ENCODE results near the gene TPST2. TPM values are rescaled to one million over a fixed set of nuclear protein-coding genes. Genes with fewer than 3 reads are reported as not detected.

Gene TPST2
- total and polyA plus RNA-seq, 2 experiments from 2014 or later = 31.0 to 36.8 TPM

- Histone ChIP-seq H3K4me1 (ENCODE audit: insufficient read depth) (no peaks in the 10 kb centered on the region), H2AFZ (no peak overlapping the region), H3K9me2 (replicated peaks; ENCODE audit: insufficient read depth) (no peaks in the 10 kb centered on the region), H3K4me2 (no peak overlapping the region), H3K79me2 (no peaks in the 10 kb centered on the region), H3K27me3 (no peaks in the 10 kb centered on the region), H4K20me1 (ENCODE audit: insufficient read depth, poor library complexity, severe bottlenecking) (no peaks in the 10 kb centered on the region), H3K27ac (no peak overlapping the region), H3K4me3 (no peak overlapping the region), H3K9me3 (ENCODE audit: low read depth) (no peaks in the 10 kb centered on the region), H3K36me3 (replicated peaks; ENCODE audit: insufficient read depth, low read depth) (no peaks in the 10 kb centered on the region)
- TF ChIP-seq EZH2phosphoT487 (IDR thresholded peaks at IDR 0.05; ENCODE audit: low read depth, severe bottlenecking, unreplicated experiment) = no peak
- TF ChIP-seq CTCF (IDR thresholded peaks at IDR 0.05; ENCODE audit: poor library complexity) = no peak
- TF ChIP-seq EZH2 (IDR thresholded peaks at IDR 0.05; ENCODE audit: borderline replicate concordance) = no peak
- WGBS (ENCODE audit: low lambda C conversion rate, missing lambda C conversion rate) = 94% methylated on average over 2 of the region's 2 CpGs
- no peak for DNase-seq (ENCODE audit: low spot score)
These were observed 87.9 kb downstream of the TPST2 start for GRCh38 chr22:26501996-26502395.

GRCh38 chr22:26499188-26499703 lies 90.7 kb downstream of the TPST2 start:
- Histone ChIP-seq H4K20me1 (ENCODE audit: insufficient read depth, poor library complexity, severe bottlenecking) (no peaks in the 10 kb centered on the region), H3K4me2 (no peak overlapping the region), H3K79me2 (no peaks in the 10 kb centered on the region), H3K9me3 (ENCODE audit: low read depth) (no peaks in the 10 kb centered on the region), H3K36me3 (replicated peaks; ENCODE audit: insufficient read depth, low read depth) (no peaks in the 10 kb centered on the region), H3K27ac (no peak overlapping the region), H3K9me2 (replicated peaks; ENCODE audit: insufficient read depth) (no peaks in the 10 kb centered on the region), H3K4me1 (ENCODE audit: insufficient read depth) (no peaks in the 10 kb centered on the region), H2AFZ (no peak overlapping the region), H3K27me3 (no peaks in the 10 kb centered on the region), H3K4me3 (no peak overlapping the region)
- TF ChIP-seq EZH2 (IDR thresholded peaks at IDR 0.05; ENCODE audit: borderline replicate concordance) = no peak
- TF ChIP-seq CTCF (IDR thresholded peaks at IDR 0.05; ENCODE audit: poor library complexity) = no peak
- TF ChIP-seq EZH2phosphoT487 (IDR thresholded peaks at IDR 0.05; ENCODE audit: low read depth, severe bottlenecking, unreplicated experiment) = no peak
- no peak for DNase-seq (ENCODE audit: low spot score)
- 93% methylated on average over 25 of the region's 25 CpGs for WGBS (ENCODE audit: low lambda C conversion rate, missing lambda C conversion rate)

GRCh38 chr22:26496456-26496855 lies 93.5 kb downstream of the TPST2 start:
- Histone ChIP-seq H3K9me2 (replicated peaks; ENCODE audit: insufficient read depth) (no peaks in the 10 kb centered on the region), H3K79me2 (no peaks in the 10 kb centered on the region), H3K4me3 (no peak overlapping the region), H3K27me3 (no peaks in the 10 kb centered on the region), H3K4me2 (no peak overlapping the region), H3K36me3 (replicated peaks; ENCODE audit: insufficient read depth, low read depth) (no peaks in the 10 kb centered on the region), H4K20me1 (ENCODE audit: insufficient read depth, poor library complexity, severe bottlenecking) (no peaks in the 10 kb centered on the region), H3K4me1 (ENCODE audit: insufficient read depth) (no peaks in the 10 kb centered on the region), H3K9me3 (ENCODE audit: low read depth) (no peaks in the 10 kb centered on the region), H3K27ac (no peak overlapping the region), H2AFZ (no peak overlapping the region)
- WGBS (ENCODE audit: low lambda C conversion rate, missing lambda C conversion rate) = 88% methylated on average over 4 of the region's 4 CpGs
- DNase-seq (ENCODE audit: low spot score) = no peak
- TF ChIP-seq CTCF (IDR thresholded peaks at IDR 0.05; ENCODE audit: poor library complexity) (no peak), EZH2phosphoT487 (IDR thresholded peaks at IDR 0.05; ENCODE audit: low read depth, severe bottlenecking, unreplicated experiment) (no peak), EZH2 (IDR thresholded peaks at IDR 0.05; ENCODE audit: borderline replicate concordance) (no peak)

- no peak overlapping the region for H3K27ac ChIP-seq
- TF ChIP-seq EZH2phosphoT487 (IDR thresholded peaks at IDR 0.05; ENCODE audit: low read depth, severe bottlenecking, unreplicated experiment) = no peak
- no peak for TF ChIP-seq EZH2 (IDR thresholded peaks at IDR 0.05; ENCODE audit: borderline replicate concordance)
- TF ChIP-seq CTCF (IDR thresholded peaks at IDR 0.05; ENCODE audit: poor library complexity) = no peak
- DNase-seq (ENCODE audit: low spot score) = no peak
These were observed 95.4 kb downstream of the TPST2 start for GRCh38 chr22:26494506-26494905.

More at GRCh38 chr22:26494506-26494905, 95.4 kb downstream of the TPST2 start:
- H3K36me3 ChIP-seq (replicated peaks; ENCODE audit: insufficient read depth, low read depth) = no peaks in the 10 kb centered on the region
- H3K27me3 ChIP-seq = no peaks in the 10 kb centered on the region
- H2AFZ ChIP-seq = no peak overlapping the region
- no peaks in the 10 kb centered on the region for H3K9me3 ChIP-seq (ENCODE audit: low read depth)
- no peaks in the 10 kb centered on the region for H3K9me2 ChIP-seq (replicated peaks; ENCODE audit: insufficient read depth)
- no peak overlapping the region for H3K4me3 ChIP-seq
- H3K4me2 ChIP-seq = no peak overlapping the region
- H4K20me1 ChIP-seq (ENCODE audit: insufficient read depth, poor library complexity, severe bottlenecking) = no peaks in the 10 kb centered on the region
- no peaks in the 10 kb centered on the region for H3K4me1 ChIP-seq (ENCODE audit: insufficient read depth)
- no peaks in the 10 kb centered on the region for H3K79me2 ChIP-seq

Data from hepatocyte (in vitro differentiated cells).